ENCODE measurements around the gene ITSN2.

Gene ITSN2

DNA sequence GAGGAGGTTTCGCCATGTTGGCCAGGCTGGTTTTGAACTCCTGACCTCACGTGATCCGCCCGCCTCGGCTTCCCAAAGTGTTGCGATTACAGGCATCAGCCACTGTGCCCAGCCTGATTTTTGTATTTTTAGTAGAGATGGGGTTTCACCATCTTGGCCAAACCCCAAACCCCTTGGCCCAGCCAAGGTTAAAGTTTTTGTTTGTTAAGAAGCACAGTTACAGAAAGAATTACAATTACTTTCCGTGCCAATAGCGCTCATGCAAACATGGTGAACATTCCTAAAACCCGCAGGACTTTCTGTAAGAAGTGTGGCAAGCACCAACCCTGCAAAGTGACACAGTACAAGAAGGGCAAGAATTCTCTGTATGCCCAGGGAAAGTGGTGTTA, 26.1 kb downstream of the ITSN2 start:
- DNase-seq (ENCODE audit: low spot score) = no peak

- no peak for DNase-seq (ENCODE audit: low spot score)
Observed at GRCh38 chr2:24332791-24333540, 27.4 kb downstream of the ITSN2 start.

- DNase-seq (ENCODE audit: low spot score) = no peak
Observed at GRCh38 chr2:24330161-24330560, 30.2 kb downstream of the ITSN2 start.

- DNase-seq (ENCODE audit: low spot score) = no peak
Observed at GRCh38 chr2:24329700-24330099, 30.6 kb downstream of the ITSN2 start.

GRCh38 chr2:24328010-24328409, 32.3 kb downstream of the ITSN2 start:
- DNase-seq (ENCODE audit: low spot score) = no peak

DNA sequence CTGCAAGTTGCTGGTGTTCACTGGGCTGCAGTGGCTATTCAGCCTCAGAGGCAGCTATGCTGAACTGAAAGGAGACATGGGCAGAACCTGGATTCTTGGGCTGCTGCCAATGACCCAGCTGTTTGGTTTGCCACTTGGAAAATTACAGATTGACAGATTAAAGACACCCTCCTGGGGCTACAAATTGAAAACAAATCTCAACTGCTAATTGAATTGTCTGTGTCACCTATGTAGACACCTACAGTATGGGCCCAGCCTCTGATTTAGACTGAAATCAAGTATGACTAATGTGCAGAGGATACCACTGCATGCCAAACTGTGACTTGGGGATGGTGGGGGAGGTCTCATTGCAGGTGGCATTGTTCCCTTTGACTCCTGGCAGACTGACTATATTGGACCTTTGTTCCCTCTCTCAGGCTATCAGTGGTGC, 42.8 kb downstream of the ITSN2 start:
- DNase-seq (ENCODE audit: low spot score) = no peak

DNA sequence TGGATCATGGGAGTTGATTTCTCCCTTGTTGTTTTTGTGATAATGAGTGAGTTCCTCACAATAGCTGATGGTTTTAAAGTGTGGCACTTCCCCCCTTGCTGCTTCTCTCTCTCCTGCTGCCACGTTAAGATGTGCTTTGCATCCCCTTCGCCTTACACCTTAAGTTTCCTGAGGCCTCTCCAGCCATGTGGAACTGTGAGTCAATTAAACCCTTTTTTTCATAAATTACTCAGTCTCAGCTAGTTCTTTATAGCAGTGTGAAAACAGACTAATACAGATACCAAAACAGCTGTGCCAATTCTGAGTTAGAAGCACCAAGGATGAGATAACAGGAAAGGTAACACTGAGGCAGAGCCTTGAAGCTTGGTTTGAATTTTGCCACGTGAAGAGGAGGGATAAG, 44.7 kb downstream of the ITSN2 start:
- DNase-seq (ENCODE audit: low spot score) = no peak

DNA sequence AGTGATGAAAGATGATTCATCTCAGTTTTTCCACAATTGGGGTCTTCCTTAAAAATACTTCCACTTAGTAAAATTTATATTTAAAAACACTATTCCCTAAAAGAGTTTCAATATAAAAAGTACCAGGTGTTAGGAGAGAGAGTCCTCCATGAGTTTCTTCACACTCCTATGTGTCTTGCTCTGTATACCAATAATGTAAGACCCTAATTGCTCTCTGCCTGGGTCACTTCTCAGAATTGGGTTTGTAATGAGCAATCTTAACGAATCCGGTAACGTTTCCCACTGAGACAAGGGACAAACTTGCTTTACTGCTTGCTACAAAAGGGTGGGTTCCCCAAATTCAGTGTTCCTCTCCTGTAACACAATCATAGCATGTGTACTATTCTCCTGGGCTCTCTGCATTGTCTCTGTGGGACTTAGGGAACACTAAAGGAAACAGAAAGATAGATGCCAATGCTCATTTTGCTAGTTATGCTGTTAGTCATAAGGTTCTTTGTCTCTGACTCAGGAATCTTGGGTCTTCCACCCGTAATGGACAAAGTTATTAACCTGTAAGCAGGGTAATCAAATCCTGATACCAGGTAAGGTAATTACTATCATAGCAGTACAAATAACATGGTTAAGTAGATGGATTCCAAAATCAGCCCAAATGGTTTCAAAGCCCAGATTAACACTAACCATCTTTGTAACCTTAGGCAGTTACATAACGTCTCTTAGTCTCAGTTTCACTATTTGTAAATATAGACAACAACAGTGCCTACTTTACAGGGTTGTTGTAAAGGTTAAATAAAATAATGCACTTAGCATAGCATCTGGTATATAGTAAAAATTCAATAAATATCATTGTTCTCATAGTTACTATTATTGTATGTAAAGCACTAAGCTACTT, 46.3 kb downstream of the ITSN2 start:
- no peak for DNase-seq (ENCODE audit: low spot score)

GRCh38 chr2:24307961-24308360, 52.4 kb downstream of the ITSN2 start:
- no peak for DNase-seq (ENCODE audit: low spot score)

DNA sequence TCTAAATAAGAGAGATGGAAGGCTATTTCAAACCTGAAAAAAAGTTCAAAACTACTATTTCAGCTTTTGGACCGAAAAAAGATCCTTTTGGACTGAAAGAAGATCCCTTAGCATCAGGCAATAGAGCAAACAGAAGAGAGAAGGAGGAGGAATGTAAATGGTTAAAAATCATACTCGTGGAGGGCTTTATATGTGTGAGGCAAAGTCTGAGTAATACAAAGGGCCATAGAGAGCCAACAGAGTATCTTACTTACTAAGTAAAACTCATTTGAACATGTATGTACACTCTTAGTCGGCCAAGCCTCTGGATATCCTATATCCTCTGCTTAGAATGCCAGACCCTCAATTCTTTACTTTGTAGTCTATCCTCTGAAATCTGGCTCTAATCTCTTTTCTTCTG, 55.7 kb downstream of the ITSN2 start:
- no peak for DNase-seq (ENCODE audit: low spot score)

- no peak for DNase-seq (ENCODE audit: low spot score)
Observed at GRCh38 chr2:24304098-24304497, 56.2 kb downstream of the ITSN2 start.

GRCh38 chr2:24301599-24301998, 58.7 kb downstream of the ITSN2 start:
- no peak for DNase-seq (ENCODE audit: low spot score)

DNA sequence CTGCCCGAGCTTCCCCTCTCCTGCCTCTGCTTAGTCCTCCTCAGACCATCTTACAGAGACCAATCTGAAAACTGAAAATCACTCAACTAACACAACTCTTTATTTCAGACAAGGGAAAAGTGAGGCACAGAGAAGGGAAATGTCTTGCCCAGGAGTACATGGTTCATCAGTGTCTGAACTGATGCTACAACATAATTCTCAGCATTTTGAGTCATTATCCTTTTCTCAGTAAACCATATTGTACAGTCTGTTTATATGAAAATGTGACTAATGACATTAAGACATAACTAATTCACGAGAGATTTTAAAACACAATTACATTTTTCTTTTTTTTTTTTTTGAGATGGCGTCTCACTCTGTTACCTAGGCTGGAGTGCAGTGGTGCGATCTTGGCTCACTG, 62.7 kb downstream of the ITSN2 start:
- no peak for DNase-seq (ENCODE audit: low spot score)

- DNase-seq (ENCODE audit: low spot score) = no peak
Observed at GRCh38 chr2:24287171-24287570, 73.2 kb downstream of the ITSN2 start.

- no peak for DNase-seq (ENCODE audit: low spot score)
Observed at GRCh38 chr2:24285484-24286152, 74.7 kb downstream of the ITSN2 start.

DNA sequence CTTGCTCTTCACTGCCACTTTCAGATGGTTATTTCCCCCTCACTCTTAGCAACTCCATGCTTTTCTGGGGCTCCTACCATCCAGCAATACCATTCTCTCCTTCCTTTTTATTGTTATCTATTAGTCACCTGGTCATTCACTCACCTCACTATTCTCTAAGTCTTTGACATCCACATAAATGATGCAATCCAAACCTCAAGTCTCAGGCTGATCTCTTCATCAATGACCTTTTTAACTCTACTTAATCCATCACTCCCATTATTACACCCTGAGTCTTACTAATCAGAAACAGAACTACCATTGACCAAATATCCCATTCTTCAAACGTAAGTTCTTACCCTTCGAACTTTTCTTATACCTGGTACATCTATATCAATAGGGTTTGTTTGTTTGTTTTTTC, 79.7 kb downstream of the ITSN2 start:
- DNase-seq (ENCODE audit: low spot score) = no peak

- DNase-seq (ENCODE audit: low spot score) = no peak
Observed at GRCh38 chr2:24280161-24280560, 80.2 kb downstream of the ITSN2 start.

GRCh38 chr2:24276349-24276899, 83.9 kb downstream of the ITSN2 start:
- no peak for DNase-seq (ENCODE audit: low spot score)

DNA sequence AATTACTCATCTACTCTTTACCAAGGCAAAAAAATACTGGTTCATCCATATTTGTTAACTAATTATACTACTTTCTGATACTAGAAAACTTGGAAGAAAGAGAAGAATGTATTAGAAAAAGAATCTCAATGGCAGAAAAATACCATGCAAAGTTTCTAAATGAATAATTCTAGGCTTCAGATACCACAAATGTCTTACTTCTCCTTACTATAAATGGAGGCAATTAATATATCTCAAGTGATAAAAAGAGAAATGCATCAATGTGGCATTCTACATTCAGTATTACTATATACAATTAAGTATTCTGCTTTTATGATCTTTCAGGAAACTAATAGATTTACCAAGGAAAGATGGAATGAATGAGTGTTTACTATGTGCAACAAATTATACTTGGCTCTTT, 85.5 kb downstream of the ITSN2 start:
- no peak for DNase-seq (ENCODE audit: low spot score)

DNA sequence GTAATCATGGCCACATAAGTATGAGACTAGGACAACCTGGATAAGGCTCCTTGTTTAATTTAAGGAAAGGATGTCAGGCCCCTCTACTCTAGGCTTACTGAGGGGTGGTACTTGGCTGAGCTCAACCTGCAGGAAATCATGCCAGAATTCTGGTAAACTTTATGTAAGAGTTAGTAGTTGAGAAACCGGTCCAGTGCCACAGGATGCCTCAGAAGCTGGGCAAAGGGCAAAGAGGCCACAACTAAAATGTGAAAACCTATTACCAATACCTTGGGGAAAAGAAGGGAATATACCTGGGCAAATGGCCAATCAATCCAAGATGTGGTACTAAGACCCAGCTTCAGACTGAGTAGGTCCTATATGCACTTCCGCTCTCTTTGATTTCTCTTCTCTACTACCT, 86.7 kb downstream of the ITSN2 start:
- DNase-seq (ENCODE audit: low spot score) = no peak

- DNase-seq (ENCODE audit: low spot score) = no peak
Observed at GRCh38 chr2:24272907-24273306, 87.4 kb downstream of the ITSN2 start.

GRCh38 chr2:24272161-24272802, 88.1 kb downstream of the ITSN2 start:
- DNase-seq (ENCODE audit: low spot score) = no peak
